K562 (cell line): Measurements from ENCODE around the gene C8A. TPM values are rescaled to one million over a fixed set of nuclear protein-coding genes. Genes with fewer than 3 reads are reported as not detected.

ENCODE experiments used
- ATAC-seq: fragments of 200-7000 bp; cut with Tn5 transposase; 3 replicates; pipeline ENCODE4 v1.9.1; 2020; ENCODE audit warnings: moderate library complexity
- BruUV-seq: library from RNA; stranded (reverse); fragments of 400-500 nt; replicated peaks from 2 replicates; lab custom pipeline; 2021; lab: Mats Ljungman, UMichigan
- CTCF ChIA-PET: fragments of 300-600 bp; formaldehyde crosslinking; extraction: SDS; loops from one replicate; lab custom pipeline; 2021; ENCODE audit warnings: low intra/inter-chr PET ratio; lab: Yijun Ruan, JAX
- POLR2A ChIA-PET: fragments of 300-600, 350-650 bp; sonication (Branson Sonifier 250); formaldehyde crosslinking; extraction: SDS; loops from one replicate; lab custom pipeline; 2021; ENCODE audit warnings: antibody characterized with exemption, inconsistent platforms; lab: Yijun Ruan, JAX
- DNase-seq, 4 experiments: peaks; one replicate each; pipeline versions ENCODE4 v3.0.0 to v3.0.0-alpha.2; 2011 to 2018; ENCODE audit warnings: low spot score in 3 of 4, mixed read lengths in 3 of 4; ENCODE audit errors: extremely low read depth in 1 of 4
- FAIRE-seq: peaks from 2 replicates; lab custom pipeline; 2011; peaks lifted over from hg19 to GRCh38; lab: Jason Lieb, UNC
- H2AFZ ChIP-seq: 2 replicates; pipeline ENCODE4 v1.6.0; 2011; ENCODE audit warnings: low read depth, low read length, control low read depth, inconsistent platforms
- H3K27ac ChIP-seq: fragments of 200-600 bp; 3 replicates; pipeline ENCODE4 v1.8.0; 2011; ENCODE audit warnings: low read depth, mild to moderate bottlenecking, control low read depth, inconsistent platforms, low read length, moderate library complexity, mixed read lengths; ENCODE audit errors: extremely low read depth
- H3K27me3 ChIP-seq, 2 experiments: fragments of 300-600 bp in 1 of 2; 2 replicates in 1 of 2; 3 replicates in 1 of 2; pipeline versions ENCODE4 v1.6.0 to v1.8.0; 2011; ENCODE audit warnings: inconsistent platforms in 2 of 2, low read length in 2 of 2, mild to moderate bottlenecking in 1 of 2, mixed read lengths in 1 of 2, moderate library complexity in 1 of 2; ENCODE audit not compliant: control insufficient read depth in 2 of 2, insufficient read depth in 2 of 2
- H3K36me3 ChIP-seq: fragments of 300-600 bp; 3 replicates; pipeline ENCODE4 v1.8.0; 2011; ENCODE audit warnings: mild to moderate bottlenecking, low read length, inconsistent platforms; ENCODE audit not compliant: control insufficient read depth, insufficient read depth
- H3K4me1 ChIP-seq, 2 experiments: fragments of 200-600 bp in 1 of 2; replicated peaks in 1 of 2; 2 replicates in 1 of 2; 3 replicates in 1 of 2; pipeline versions ENCODE4 v1.5.1 to v1.8.0; 2011; ENCODE audit warnings: inconsistent platforms in 2 of 2, low read length in 2 of 2, mild to moderate bottlenecking in 1 of 2, mixed read lengths in 1 of 2, moderate library complexity in 1 of 2; ENCODE audit not compliant: control insufficient read depth in 2 of 2, insufficient read depth in 2 of 2
- H3K4me2 ChIP-seq: 2 replicates; pipeline ENCODE4 v1.6.1; 2011; ENCODE audit warnings: low read length, control low read depth, inconsistent platforms, mixed read lengths; ENCODE audit not compliant: insufficient read depth
- H3K4me3 ChIP-seq: fragments of 200-600 bp; sonication (generic), shearing (Covaris generic); 2 replicates; pipeline ENCODE4 v1.5.1; 2016; ENCODE audit warnings: control low read depth, inconsistent platforms
- H3K79me2 ChIP-seq: fragments of 200-600 bp; 3 replicates; pipeline ENCODE4 v1.8.0; 2011; ENCODE audit warnings: low read length, inconsistent platforms; ENCODE audit not compliant: control insufficient read depth, insufficient read depth
- H3K9ac ChIP-seq, 2 experiments: 2 replicates each; pipeline versions ENCODE4 v1.6.0 to v1.6.1; 2011; ENCODE audit warnings: low read depth in 2 of 2, low read length in 2 of 2, control low read depth in 1 of 2, inconsistent platforms in 1 of 2, mild to moderate bottlenecking in 1 of 2, mixed read lengths in 1 of 2; ENCODE audit not compliant: insufficient read depth in 1 of 2
- H3K9me1 ChIP-seq: one replicate; pipeline ENCODE4 v1.6.0; 2011; ENCODE audit warnings: inconsistent platforms, mild to moderate bottlenecking, low read length, moderate library complexity; ENCODE audit not compliant: control insufficient read depth, insufficient read depth
- H3K9me3 ChIP-seq: replicated peaks from 2 replicates; pipeline ENCODE4 v1.5.1; 2011; ENCODE audit warnings: low read depth, low read length, inconsistent platforms; ENCODE audit not compliant: control insufficient read depth, insufficient read depth
- H4K20me1 ChIP-seq: replicated peaks from 2 replicates; pipeline ENCODE4 v1.6.1; 2011; ENCODE audit warnings: low read length, inconsistent platforms, mixed read lengths; ENCODE audit not compliant: control insufficient read depth, insufficient read depth
- MAFF ChIP-seq: IDR thresholded peaks from 2 replicates; pipeline ENCODE4 v1.6.1; 2012; ENCODE audit warnings: low read length, improper control_type of control experiment
- NCOA2 ChIP-seq, 2 experiments: fragments of 450-650 bp; IDR thresholded peaks; 2 replicates each; pipeline ENCODE4 v1.6.1; 2018; ENCODE audit warnings: mild to moderate bottlenecking in 2 of 2, moderate library complexity in 1 of 2; ENCODE audit not compliant: partially characterized antibody in 2 of 2
- NFYB ChIP-seq: IDR thresholded peaks from 2 replicates; pipeline ENCODE4 v1.6.1; 2011; ENCODE audit warnings: mild to moderate bottlenecking, moderate library complexity; ENCODE audit not compliant: insufficient read length; ENCODE audit errors: extremely low read depth
- PBX2 ChIP-seq, 2 experiments: IDR thresholded peaks in 1 of 2; conservative IDR thresholded peaks in 1 of 2; 2 replicates each; pipeline ENCODE4 v1.6.1; 2016; ENCODE audit warnings: low read depth in 2 of 2, mild to moderate bottlenecking in 1 of 2, missing compliant biosample characterization in 1 of 2, missing genetic modification characterization in 1 of 2, moderate library complexity in 1 of 2
- SMARCA4 ChIP-seq: fragments of 450-650 bp; IDR thresholded peaks from 2 replicates; pipeline ENCODE4 v1.6.1; 2016
- SPI1 ChIP-seq: IDR thresholded peaks from 2 replicates; pipeline ENCODE4 v1.6.1; 2011; ENCODE audit warnings: low read depth, low read length, control low read depth, borderline replicate concordance
- WGBS: fragments of 100-300 bp; shearing (Covaris generic); methylation state at CpG from one replicate; pipeline ENCODE4 v1.1.6; 2016; ENCODE audit warnings: low coverage, mixed read lengths; ENCODE audit not compliant: insufficient coverage; ENCODE audit errors: missing lambda C conversion rate; 5-methylcytosine and 5-hydroxymethylcytosine counted together
- in situ Hi-C: fragments of 300-500 bp; cut with MboI; formaldehyde crosslinking; loops from 4 replicates; pipeline ENCODE4 v1.15.0; 2018; ENCODE audit warnings: inconsistent platforms, mixed read lengths
- intact Hi-C: fragments of 100-400 bp; cut with micrococcal nuclease; formaldehyde crosslinking; loops from 2 replicates; pipeline ENCODE4 v1.14.2; 2022
- polyA plus RNA-seq, 8 experiments: library from polyadenylated mRNA; depleted of rRNA in 4 of 8; stranded (reverse) in 5 of 8; unstranded in 3 of 8; fragments of >200 nt; fragmentation: Nextera tagmentation in 2 of 8; fragmentation: Illumina TruSeq in 1 of 8; extraction: Ambion mirVana in 2 of 8; extraction: Trizol in 1 of 8; gene quantifications; 2 replicates each; pipeline versions ENCODE4 v1.2.1 to v1.2.3, GENCODE V29; 2011 to 2014; ENCODE audit warnings: inconsistent platforms in 1 of 8, missing spikeins in 1 of 8
- total RNA-seq, 7 experiments: library from RNA; depleted of rRNA in 6 of 7; stranded (reverse); fragments of >200 nt in 6 of 7; fragmentation: Illumina TruSeq in 2 of 7; extraction: Trizol in 2 of 7; gene quantifications; 2 replicates each; pipeline versions ENCODE4 v1.2.1 to v1.2.3, GENCODE V29; 2011 to 2021; ENCODE audit warnings: low replicate concordance in 1 of 7
- TF ChIP-seq, protein P1 (sequence below): fragments of 200-800 bp; sonication (Bioruptor generic); IDR thresholded peaks from 2 replicates; pipeline ENCODE4 v1.6.1; 2016; ENCODE audit warnings: missing genetic modification characterization, missing compliant biosample characterization
- TF ChIP-seq, protein P2 (sequence below): fragments of 250-450 bp; sonication (Bioruptor Pico); IDR thresholded peaks from 2 replicates; pipeline ENCODE4 v1.8.0; 2022; ENCODE audit warnings: inconsistent platforms
- TF ChIP-seq, protein P3 (sequence below): fragments of 450-650 bp; formaldehyde crosslinking; IDR thresholded peaks from 2 replicates; pipeline ENCODE4 v1.4.0; 2020; ENCODE audit warnings: mild to moderate bottlenecking, moderate library complexity

The C8A gene
- total and polyA plus RNA-seq, 9 of the 15 experiments (the other 6 are each of a cell fraction or from before 2014, with no cell fraction given): 0.09 TPM; not detected in 8

DNA sequence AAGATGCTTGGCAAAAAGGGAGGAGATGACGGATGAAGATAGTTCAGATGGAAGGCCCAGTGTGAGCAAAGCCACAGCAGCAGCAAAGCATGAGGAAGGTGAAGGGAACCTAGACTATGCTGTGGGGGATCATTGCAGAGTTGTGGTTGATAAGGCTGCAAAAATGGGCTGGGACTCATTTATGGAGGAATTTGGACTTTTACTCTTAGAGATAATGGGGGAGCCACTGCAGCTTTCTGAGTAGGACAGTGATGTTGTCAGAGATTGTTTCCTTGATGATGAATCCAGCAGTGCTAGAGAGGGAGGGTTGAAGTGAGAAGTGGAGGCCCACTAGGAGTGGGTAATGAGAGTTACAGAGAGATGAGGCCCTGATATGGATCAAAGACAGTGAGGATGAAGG, 2.1 kb upstream of the C8A start:
- Histone ChIP-seq H3K4me1 (no peaks in the 10 kb centered on the region), H3K79me2 (no peaks in the 10 kb centered on the region), H3K27me3 (no peaks in the 10 kb centered on the region; a peak in 1 of 5 replicates), H3K9ac (no peak overlapping the region), H3K36me3 (no peaks in the 10 kb centered on the region), H3K27ac (no peak overlapping the region), H3K9me1 (no peaks in the 10 kb centered on the region), H3K4me3 (no peak overlapping the region), H3K4me2 (no peak overlapping the region), H4K20me1 (no peaks in the 10 kb centered on the region), H2AFZ (no peak overlapping the region), H3K9me3 (no peaks in the 10 kb centered on the region)
- BruUV-seq: no TSS peak
- 0% methylated on average over 1 of the region's 1 CpG for WGBS
- CTCF ChIA-PET: no interaction called here
- ATAC-seq (no peak), FAIRE-seq (no peak), DNase-seq (no peak)
- intact Hi-C loops: no loop called here
- POLR2A ChIA-PET: no interaction called here
- in situ Hi-C loops: no loop called here
- TF ChIP-seq, protein P1, sequence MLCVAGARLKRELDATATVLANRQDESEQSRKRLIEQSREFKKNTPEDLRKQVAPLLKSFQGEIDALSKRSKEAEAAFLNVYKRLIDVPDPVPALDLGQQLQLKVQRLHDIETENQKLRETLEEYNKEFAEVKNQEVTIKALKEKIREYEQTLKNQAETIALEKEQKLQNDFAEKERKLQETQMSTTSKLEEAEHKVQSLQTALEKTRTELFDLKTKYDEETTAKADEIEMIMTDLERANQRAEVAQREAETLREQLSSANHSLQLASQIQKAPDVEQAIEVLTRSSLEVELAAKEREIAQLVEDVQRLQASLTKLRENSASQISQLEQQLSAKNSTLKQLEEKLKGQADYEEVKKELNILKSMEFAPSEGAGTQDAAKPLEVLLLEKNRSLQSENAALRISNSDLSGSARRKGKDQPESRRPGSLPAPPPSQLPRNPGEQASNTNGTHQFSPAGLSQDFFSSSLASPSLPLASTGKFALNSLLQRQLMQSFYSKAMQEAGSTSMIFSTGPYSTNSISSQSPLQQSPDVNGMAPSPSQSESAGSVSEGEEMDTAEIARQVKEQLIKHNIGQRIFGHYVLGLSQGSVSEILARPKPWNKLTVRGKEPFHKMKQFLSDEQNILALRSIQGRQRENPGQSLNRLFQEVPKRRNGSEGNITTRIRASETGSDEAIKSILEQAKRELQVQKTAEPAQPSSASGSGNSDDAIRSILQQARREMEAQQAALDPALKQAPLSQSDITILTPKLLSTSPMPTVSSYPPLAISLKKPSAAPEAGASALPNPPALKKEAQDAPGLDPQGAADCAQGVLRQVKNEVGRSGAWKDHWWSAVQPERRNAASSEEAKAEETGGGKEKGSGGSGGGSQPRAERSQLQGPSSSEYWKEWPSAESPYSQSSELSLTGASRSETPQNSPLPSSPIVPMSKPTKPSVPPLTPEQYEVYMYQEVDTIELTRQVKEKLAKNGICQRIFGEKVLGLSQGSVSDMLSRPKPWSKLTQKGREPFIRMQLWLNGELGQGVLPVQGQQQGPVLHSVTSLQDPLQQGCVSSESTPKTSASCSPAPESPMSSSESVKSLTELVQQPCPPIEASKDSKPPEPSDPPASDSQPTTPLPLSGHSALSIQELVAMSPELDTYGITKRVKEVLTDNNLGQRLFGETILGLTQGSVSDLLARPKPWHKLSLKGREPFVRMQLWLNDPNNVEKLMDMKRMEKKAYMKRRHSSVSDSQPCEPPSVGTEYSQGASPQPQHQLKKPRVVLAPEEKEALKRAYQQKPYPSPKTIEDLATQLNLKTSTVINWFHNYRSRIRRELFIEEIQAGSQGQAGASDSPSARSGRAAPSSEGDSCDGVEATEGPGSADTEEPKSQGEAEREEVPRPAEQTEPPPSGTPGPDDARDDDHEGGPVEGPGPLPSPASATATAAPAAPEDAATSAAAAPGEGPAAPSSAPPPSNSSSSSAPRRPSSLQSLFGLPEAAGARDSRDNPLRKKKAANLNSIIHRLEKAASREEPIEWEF (CRISPR knock-in tag): no peak
- no peak for TF ChIP-seq SMARCA4
- no peak for TF ChIP-seq NCOA2 (IDR thresholded peaks at IDR 0.05; ENCODE audit: partially characterized antibody in 2 of 2)
- no peak for TF ChIP-seq NFYB
- TF ChIP-seq, protein P2, sequence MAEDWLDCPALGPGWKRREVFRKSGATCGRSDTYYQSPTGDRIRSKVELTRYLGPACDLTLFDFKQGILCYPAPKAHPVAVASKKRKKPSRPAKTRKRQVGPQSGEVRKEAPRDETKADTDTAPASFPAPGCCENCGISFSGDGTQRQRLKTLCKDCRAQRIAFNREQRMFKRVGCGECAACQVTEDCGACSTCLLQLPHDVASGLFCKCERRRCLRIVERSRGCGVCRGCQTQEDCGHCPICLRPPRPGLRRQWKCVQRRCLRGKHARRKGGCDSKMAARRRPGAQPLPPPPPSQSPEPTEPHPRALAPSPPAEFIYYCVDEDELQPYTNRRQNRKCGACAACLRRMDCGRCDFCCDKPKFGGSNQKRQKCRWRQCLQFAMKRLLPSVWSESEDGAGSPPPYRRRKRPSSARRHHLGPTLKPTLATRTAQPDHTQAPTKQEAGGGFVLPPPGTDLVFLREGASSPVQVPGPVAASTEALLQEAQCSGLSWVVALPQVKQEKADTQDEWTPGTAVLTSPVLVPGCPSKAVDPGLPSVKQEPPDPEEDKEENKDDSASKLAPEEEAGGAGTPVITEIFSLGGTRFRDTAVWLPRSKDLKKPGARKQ: no peak
- TF ChIP-seq, protein P3, sequence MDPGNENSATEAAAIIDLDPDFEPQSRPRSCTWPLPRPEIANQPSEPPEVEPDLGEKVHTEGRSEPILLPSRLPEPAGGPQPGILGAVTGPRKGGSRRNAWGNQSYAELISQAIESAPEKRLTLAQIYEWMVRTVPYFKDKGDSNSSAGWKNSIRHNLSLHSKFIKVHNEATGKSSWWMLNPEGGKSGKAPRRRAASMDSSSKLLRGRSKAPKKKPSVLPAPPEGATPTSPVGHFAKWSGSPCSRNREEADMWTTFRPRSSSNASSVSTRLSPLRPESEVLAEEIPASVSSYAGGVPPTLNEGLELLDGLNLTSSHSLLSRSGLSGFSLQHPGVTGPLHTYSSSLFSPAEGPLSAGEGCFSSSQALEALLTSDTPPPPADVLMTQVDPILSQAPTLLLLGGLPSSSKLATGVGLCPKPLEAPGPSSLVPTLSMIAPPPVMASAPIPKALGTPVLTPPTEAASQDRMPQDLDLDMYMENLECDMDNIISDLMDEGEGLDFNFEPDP (CRISPR knock-in tag): no peak
- TF ChIP-seq SPI1: no peak
- TF ChIP-seq MAFF: no peak
- TF ChIP-seq PBX2 (CRISPR knock-in tag; IDR thresholded peaks at IDR 0.05; ENCODE audit: low read depth): no peak
- no peak for TF ChIP-seq PBX2 (tag; conservative IDR thresholded peaks at IDR 0.05; ENCODE audit: low read depth)
